Thymus (tissue), 11 donors: Measurements from ENCODE around the gene DGKQ. TPM values are rescaled to one million over a fixed set of nuclear protein-coding genes. Genes with fewer than 3 reads are reported as not detected.

Source experiments
- DNase-seq, 9 donors: peaks; one replicate each; pipeline ENCODE4 v3.0.0-alpha.2; 2013; ENCODE audit warnings: low spot score in 9 of 9, low read depth in 6 of 9, missing footprints in 1 of 9
- H3K27ac ChIP-seq, 2 donors: one replicate each; pipeline ENCODE4 v1.5.1; 2013; ENCODE audit warnings: control low read depth in 1 of 2, low read depth in 1 of 2, low read length in 1 of 2, mild to moderate bottlenecking in 1 of 2, moderate library complexity in 1 of 2
- H3K27me3 ChIP-seq, 2 donors: one replicate each; pipeline ENCODE4 v1.5.1; 2013; ENCODE audit warnings: low read length in 1 of 2; ENCODE audit not compliant: control insufficient read depth in 2 of 2, insufficient read depth in 1 of 2
- H3K36me3 ChIP-seq, 2 donors: one replicate each; pipeline ENCODE4 v1.5.1; 2013; ENCODE audit warnings: low read length in 1 of 2, mild to moderate bottlenecking in 1 of 2, moderate library complexity in 1 of 2; ENCODE audit not compliant: control insufficient read depth in 2 of 2, insufficient read depth in 2 of 2
- H3K4me1 ChIP-seq, 2 donors: one replicate each; pipeline ENCODE4 v1.5.1; 2013; ENCODE audit warnings: low read length in 2 of 2; ENCODE audit not compliant: control insufficient read depth in 2 of 2, insufficient read depth in 2 of 2
- H3K4me3 ChIP-seq, 2 donors: one replicate each; pipeline ENCODE4 v1.5.1; 2013; ENCODE audit warnings: low read length in 2 of 2, control low read depth in 1 of 2, mild to moderate bottlenecking in 1 of 2
- H3K9me3 ChIP-seq, 2 donors: one replicate each; pipeline ENCODE4 v1.5.1; 2013; ENCODE audit warnings: low read length in 1 of 2, mild to moderate bottlenecking in 1 of 2; ENCODE audit not compliant: control insufficient read depth in 2 of 2, insufficient read depth in 1 of 2
- WGBS: extraction: QIAGEN DNeasy Blood & Tissue Kit; methylation state at CpG from one replicate; pipeline ENCODE4 v1.1.7; 2013; 5-methylcytosine and 5-hydroxymethylcytosine counted together
- polyA plus RNA-seq: library from polyadenylated mRNA; stranded (reverse); fragments of 200-250 nt; gene quantifications from one replicate; pipeline ENCODE4 v1.2.3, GENCODE V29; 2013
- total RNA-seq: library from RNA; stranded (reverse); fragments of 120-200 nt; gene quantifications from one replicate; pipeline ENCODE4 v1.2.4, GENCODE V29; 2013
- donor health status: healthy.

DGKQ gene
- total and polyA plus RNA-seq, 2 donors = 11.3 to 24.1 TPM

GRCh38 chr4:997375-998071, 24.2 kb upstream of the DGKQ start:
- peaks cover 52 to 72% of the 10 kb centered on the region in 2 donors for H3K27me3 ChIP-seq
- peak overlapping the region in 1 of 2 donors; percentile 17 for H3K4me3 ChIP-seq
- no peaks in the 10 kb centered on the region for H3K4me1 ChIP-seq
- no peaks in the 10 kb centered on the region for H3K36me3 ChIP-seq
- no peaks in the 10 kb centered on the region for H3K9me3 ChIP-seq
- WGBS = 3% methylated on average over 68 of the region's 68 CpGs
- DNase-seq = no peak
- no peak overlapping the region for H3K27ac ChIP-seq

DNA sequence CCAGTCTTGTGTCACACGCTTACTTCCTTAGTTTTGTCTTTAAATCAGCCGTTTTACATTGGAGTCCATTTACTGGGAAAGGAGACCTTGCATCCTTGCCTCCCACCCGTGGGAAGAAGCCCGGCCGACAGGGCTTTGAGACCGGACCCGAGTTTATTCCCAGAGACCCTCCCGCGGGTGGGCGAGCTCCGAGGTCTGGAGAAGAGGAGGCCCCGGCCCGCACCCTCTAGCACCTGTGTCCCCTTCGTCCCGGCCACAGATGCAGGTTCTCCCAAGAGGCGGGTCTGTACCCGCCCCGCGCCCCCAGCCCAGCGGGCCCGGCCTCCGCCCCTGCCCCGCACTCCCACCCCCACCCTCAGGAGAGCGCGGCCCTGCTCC, 23.6 kb upstream of the DGKQ start:
- Histone ChIP-seq H3K27ac (no peak overlapping the region), H3K27me3 (peaks cover 47 to 66% of the 10 kb centered on the region in 2 donors), H3K4me3 (no peak overlapping the region), H3K4me1 (no peaks in the 10 kb centered on the region), H3K9me3 (no peaks in the 10 kb centered on the region), H3K36me3 (no peaks in the 10 kb centered on the region)
- no peak for DNase-seq
- 18% methylated on average over 25 of the region's 25 CpGs for WGBS

GRCh38 chr4:996030-996996, 22.9 kb upstream of the DGKQ start:
- DNase-seq = no peak
- H3K4me1 ChIP-seq = no peaks in the 10 kb centered on the region
- 81% methylated on average over 15 of the region's 15 CpGs for WGBS
- no peaks in the 10 kb centered on the region for H3K9me3 ChIP-seq
- H3K27ac ChIP-seq = no peak overlapping the region
- H3K4me3 ChIP-seq = no peak overlapping the region
- peaks cover 0 to 6% of the 10 kb centered on the region in 2 donors for H3K36me3 ChIP-seq
- H3K27me3 ChIP-seq = peaks cover 40 to 60% of the 10 kb centered on the region in 2 donors

DNA sequence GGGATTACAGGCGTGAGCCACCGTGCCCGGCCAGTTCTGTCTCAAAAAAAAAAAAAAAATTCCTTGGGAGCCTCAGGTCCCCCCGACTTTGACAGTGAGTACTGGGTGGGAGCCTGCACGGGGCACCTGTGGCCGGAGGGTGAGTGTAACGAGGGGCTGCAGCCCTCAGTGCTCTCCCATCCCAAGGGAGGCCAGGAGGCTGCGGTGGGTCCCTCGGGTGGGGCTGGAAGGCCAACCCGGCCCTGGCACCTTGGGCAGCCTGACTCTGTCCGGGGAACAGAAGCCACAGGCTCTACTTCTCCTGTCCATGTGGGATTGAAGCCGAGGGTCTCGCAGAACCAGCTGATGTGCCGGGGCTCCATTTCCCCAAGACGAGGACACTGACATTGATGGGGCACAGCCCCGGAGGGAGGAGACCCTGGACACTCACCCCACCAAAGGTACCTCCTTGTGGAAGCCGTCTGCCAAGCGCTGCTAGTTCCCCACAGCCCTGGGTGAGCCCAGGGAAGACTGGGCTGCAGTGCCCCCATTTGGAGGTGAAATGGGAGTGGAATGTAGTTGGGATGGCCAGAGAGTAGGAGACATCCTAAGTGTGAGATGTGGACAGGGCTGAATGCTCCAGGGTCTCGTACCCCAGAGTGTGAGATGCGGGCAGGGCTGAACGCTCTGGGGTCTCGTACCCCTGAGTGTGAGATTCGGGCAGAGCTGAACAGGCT, 22.1 kb upstream of the DGKQ start:
- no peaks in the 10 kb centered on the region for H3K4me1 ChIP-seq
- no peak overlapping the region for H3K4me3 ChIP-seq
- WGBS = 96% methylated on average over 23 of the region's 23 CpGs
- peaks cover 0 to 13% of the 10 kb centered on the region in 2 donors for H3K36me3 ChIP-seq
- H3K27me3 ChIP-seq = peaks cover 31 to 51% of the 10 kb centered on the region in 2 donors
- H3K9me3 ChIP-seq = no peaks in the 10 kb centered on the region
- no peak overlapping the region for H3K27ac ChIP-seq
- DNase-seq = no peak

GRCh38 chr4:993111-994029, 20.0 kb upstream of the DGKQ start, which contains the start of gene SLC26A1:
Gene SLC26A1, minus strand, starts transcription at chr4:993404. Its CDS starts 1,701 bp downstream, at chr4:991703.
- 95% methylated on average over 37 of the region's 37 CpGs for WGBS
- Histone ChIP-seq H3K27me3 (peaks cover 24 to 30% of the 10 kb centered on the region in 2 donors), H3K36me3 (peaks cover 5 to 22% of the 10 kb centered on the region in 2 donors), H3K9me3 (no peaks in the 10 kb centered on the region), H3K4me1 (no peaks in the 10 kb centered on the region), H3K27ac (peak within 1 kb of the TSS in 1 of 2 donors; percentile 27), H3K4me3 (no peak within 1 kb of the TSS)
- no peak for DNase-seq

DNA sequence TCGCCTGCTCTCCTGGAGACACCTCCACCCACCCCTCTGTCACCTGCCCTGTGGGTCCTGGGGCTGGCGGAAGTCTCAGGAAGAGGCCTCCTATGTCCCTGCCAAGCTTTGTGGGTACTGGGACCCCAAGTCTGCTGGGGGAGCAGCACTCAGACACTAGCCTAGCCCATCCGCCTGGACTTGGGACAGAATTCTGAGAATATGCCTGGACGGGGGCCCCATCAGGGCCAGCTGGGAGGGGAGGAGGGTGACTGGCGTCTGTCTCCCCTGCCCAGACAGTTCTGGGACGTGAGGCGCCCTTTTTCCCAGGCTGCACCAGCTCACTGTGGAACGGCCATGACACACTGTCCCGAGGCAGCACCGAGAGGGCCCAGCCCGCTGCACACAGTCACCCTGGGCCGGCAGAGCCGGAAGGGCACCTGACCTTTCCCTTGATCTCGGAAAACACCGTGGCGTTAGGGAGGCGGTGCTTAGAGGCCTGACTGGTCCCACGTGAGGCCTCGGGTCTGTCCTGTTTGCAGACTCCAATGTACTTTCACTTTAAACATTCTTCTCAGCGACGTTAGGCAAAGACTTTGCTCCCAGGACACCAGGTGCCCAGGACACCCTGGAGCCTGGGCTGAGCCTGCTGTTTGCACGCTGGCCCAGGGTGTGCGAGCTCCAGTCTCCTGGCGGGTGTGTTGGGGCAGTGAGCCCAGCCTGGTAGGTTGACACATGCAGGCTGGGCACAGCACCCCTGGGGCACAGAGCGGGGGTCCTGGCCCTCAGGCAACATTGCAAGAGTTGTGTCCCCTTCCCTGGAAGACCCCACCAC, 19.1 kb upstream of the DGKQ start:
- DNase-seq = no peak
- peaks cover 5 to 22% of the 10 kb centered on the region in 2 donors for H3K36me3 ChIP-seq
- WGBS = 93% methylated on average over 25 of the region's 25 CpGs
- no peaks in the 10 kb centered on the region for H3K9me3 ChIP-seq
- peaks cover 6% of the 10 kb centered on the region in 2 donors for H3K4me1 ChIP-seq
- H3K27ac ChIP-seq = peak overlapping the region in 1 of 2 donors; percentile 27
- no peak overlapping the region for H3K4me3 ChIP-seq
- peaks cover 15 to 21% of the 10 kb centered on the region in 2 donors for H3K27me3 ChIP-seq

GRCh38 chr4:991451-992296, 18.3 kb upstream of the DGKQ start:
- WGBS = 97% methylated on average over 50 of the region's 50 CpGs
- Histone ChIP-seq H3K4me1 (peaks cover 9 to 10% of the 10 kb centered on the region in 2 donors), H3K36me3 (peaks cover 5 to 22% of the 10 kb centered on the region in 2 donors), H3K27me3 (peaks cover 7 to 15% of the 10 kb centered on the region in 2 donors), H3K4me3 (no peak overlapping the region), H3K27ac (no peak overlapping the region), H3K9me3 (no peaks in the 10 kb centered on the region)
- no peak for DNase-seq
